HG03354 (cell line): ENCODE results near the gene KIR2DL4.
"Not testable (repeated sequence)": the region's sequence is repeated elsewhere in the genome, so short reads cannot be mapped to it uniquely, and the experiment has no call there.

ENCODE experiments used
- ATAC-seq: cut with Tn5 transposase; IDR thresholded peaks from one replicate; pipeline ENCODE4 v1.9.1; 2021; ENCODE audit warnings: mild to moderate bottlenecking; ENCODE audit not compliant: unreplicated experiment, poor library complexity, severe bottlenecking

The KIR2DL4 gene

GRCh38 chr19:54803410-54803809 lies at the start of gene KIR2DL4:
Gene KIR2DL4, plus strand, starts transcription at chr19:54803610. Its CDS starts 42 bp downstream, at chr19:54803652.
- ATAC-seq: no peak

- ATAC-seq: not testable (repeated sequence)
Observed at GRCh38 chr19:54756204-54757110, 47.0 kb upstream of the KIR2DL4 start.

- not testable (repeated sequence) for ATAC-seq
Observed at GRCh38 chr19:54758577-54758976, 44.8 kb upstream of the KIR2DL4 start.

GRCh38 chr19:54764219-54764618 lies 39.2 kb upstream of the KIR2DL4 start:
- ATAC-seq: not testable (repeated sequence)

GRCh38 chr19:54766464-54766863 lies 36.9 kb upstream of the KIR2DL4 start:
- not testable (repeated sequence) for ATAC-seq

- ATAC-seq: not testable (repeated sequence)
Observed at GRCh38 chr19:54769646-54770045, 33.8 kb upstream of the KIR2DL4 start, which contains the start of gene KIR2DL1. Gene KIR2DL1, plus strand, starts transcription at chr19:54769793. Its CDS starts 58 bp downstream, at chr19:54769851.

GRCh38 chr19:54770511-54770910 lies 32.9 kb upstream of the KIR2DL4 start:
- not testable (repeated sequence) for ATAC-seq

- not testable (repeated sequence) for ATAC-seq
Observed at GRCh38 chr19:54771018-54771960, 32.1 kb upstream of the KIR2DL4 start.

GRCh38 chr19:54772666-54773065 lies 30.7 kb upstream of the KIR2DL4 start:
- ATAC-seq: not testable (repeated sequence)

GRCh38 chr19:54775095-54775815 lies 28.2 kb upstream of the KIR2DL4 start:
- not testable (repeated sequence) for ATAC-seq

- not testable (repeated sequence) for ATAC-seq
Observed at GRCh38 chr19:54775830-54776229, 27.6 kb upstream of the KIR2DL4 start.

GRCh38 chr19:54777851-54778250 lies 25.6 kb upstream of the KIR2DL4 start:
- ATAC-seq: not testable (repeated sequence)

GRCh38 chr19:54778896-54779295 lies 24.5 kb upstream of the KIR2DL4 start:
- ATAC-seq: not testable (repeated sequence)

- not testable (repeated sequence) for ATAC-seq
Observed at GRCh38 chr19:54782916-54783315, 20.5 kb upstream of the KIR2DL4 start.

- ATAC-seq: not testable (repeated sequence)
Observed at GRCh38 chr19:54786091-54786723, 17.2 kb upstream of the KIR2DL4 start.

GRCh38 chr19:54788154-54788553 lies 15.3 kb upstream of the KIR2DL4 start:
- not testable (repeated sequence) for ATAC-seq

GRCh38 chr19:54790711-54791110 lies 12.7 kb upstream of the KIR2DL4 start:
- no peak for ATAC-seq

GRCh38 chr19:54791476-54791875 lies 11.9 kb upstream of the KIR2DL4 start:
- no peak for ATAC-seq

GRCh38 chr19:54792814-54793213 lies 10.6 kb upstream of the KIR2DL4 start:
- no peak for ATAC-seq
